ENCODE results near the gene TBX4.

TBX4 gene

GRCh38 chr17:61464843-61465180 lies 12.6 kb downstream of the TBX4 start:
- H3K27ac ChIP-seq, result no peak overlapping the region
- no peak overlapping the region for H3K4me3 ChIP-seq
- DNase-seq (ENCODE audit: low spot score), result no peak
- TF ChIP-seq CTCF (IDR thresholded peaks at IDR 0.05), result no peak

- no peak for TF ChIP-seq CTCF (IDR thresholded peaks at IDR 0.05)
- H3K4me3 ChIP-seq, result no peak overlapping the region
- H3K27ac ChIP-seq, result no peak overlapping the region
- DNase-seq (ENCODE audit: low spot score), result no peak
Measured at GRCh38 chr17:61465550-61466237, 13.5 kb downstream of the TBX4 start.

GRCh38 chr17:61466246-61466645 lies 14.0 kb downstream of the TBX4 start:
- Histone ChIP-seq H3K4me3 (no peak overlapping the region), H3K27ac (no peak overlapping the region)
- DNase-seq (ENCODE audit: low spot score), result no peak
- TF ChIP-seq CTCF (IDR thresholded peaks at IDR 0.05), result no peak

- no peak for TF ChIP-seq CTCF (IDR thresholded peaks at IDR 0.05)
- no peak for DNase-seq (ENCODE audit: low spot score)
- H3K27ac ChIP-seq, result no peak overlapping the region
- H3K4me3 ChIP-seq, result no peak overlapping the region
Measured at GRCh38 chr17:61467416-61468262, 15.4 kb downstream of the TBX4 start.

- no peak for TF ChIP-seq CTCF (IDR thresholded peaks at IDR 0.05)
- no peak for DNase-seq (ENCODE audit: low spot score)
- H3K4me3 ChIP-seq, result no peak overlapping the region
- H3K27ac ChIP-seq, result no peak overlapping the region
Measured at GRCh38 chr17:61468263-61468907, 16.2 kb downstream of the TBX4 start.

- no peak for DNase-seq (ENCODE audit: low spot score)
- H3K27ac ChIP-seq, result no peak overlapping the region
- no peak overlapping the region for H3K4me3 ChIP-seq
- TF ChIP-seq CTCF (IDR thresholded peaks at IDR 0.05), result no peak
Measured at GRCh38 chr17:61469474-61469873, 17.3 kb downstream of the TBX4 start.

All from coronary artery (tissue), 2 donors.